Activated CD8-positive, alpha-beta memory T cell treated with anti-CD3 and anti-CD28 coated beads, Interleukin-2, amount 10 ng/mL, durations not matched to agents 7 days and 5 days (primary cell): ENCODE measurements around the gene CDC42SE2. TPM values are rescaled to one million over a fixed set of nuclear protein-coding genes. Genes with fewer than 3 reads are reported as not detected.
"Not testable (repeated sequence)": the region's sequence is repeated elsewhere in the genome, so short reads cannot be mapped to it uniquely, and the experiment has no call there.

Source experiments
- ATAC-seq: fragments of 150-1000 bp; cut with Tn5 transposase; one replicate; pipeline ENCODE4 v1.10.0; 2021; ENCODE audit warnings: moderate library complexity
- CTCF ChIA-PET: fragments of 350-600 bp; sonication (Branson Sonifier 250); formaldehyde crosslinking; loops from one replicate; lab custom pipeline; 2021; ENCODE audit warnings: antibody characterized with exemption; lab: Charles Lee
- DNase-seq: peaks from one replicate; pipeline ENCODE4 v3.0.0-alpha.2; 2020
- H3K27ac Mint-ChIP-seq: one replicate; pipeline ENCODE4 v1.8.0; 2021; ENCODE audit warnings: mild to moderate bottlenecking, mixed read lengths
- H3K27me3 Mint-ChIP-seq: one replicate; pipeline ENCODE4 v1.8.0; 2021; ENCODE audit warnings: mixed read lengths
- H3K36me3 Mint-ChIP-seq: one replicate; pipeline ENCODE4 v1.8.0; 2021; ENCODE audit warnings: mild to moderate bottlenecking, mixed read lengths
- H3K4me1 Mint-ChIP-seq: one replicate; pipeline ENCODE4 v1.8.0; 2021; ENCODE audit warnings: mixed read lengths
- H3K4me3 Mint-ChIP-seq: one replicate; pipeline ENCODE4 v1.8.0; 2021; ENCODE audit warnings: mild to moderate bottlenecking, moderate library complexity, mixed read lengths
- H3K9me3 Mint-ChIP-seq: one replicate; pipeline ENCODE4 v1.8.0; 2022; ENCODE audit warnings: low read depth, mixed read lengths
- total RNA-seq, 2 experiments: library from RNA; stranded (reverse); gene quantifications; one replicate each; pipeline ENCODE4 v1.2.3, GENCODE V29; 2021

Gene CDC42SE2
- total RNA-seq, 2 experiments from 2014 or later: 118 to 149 TPM

DNA sequence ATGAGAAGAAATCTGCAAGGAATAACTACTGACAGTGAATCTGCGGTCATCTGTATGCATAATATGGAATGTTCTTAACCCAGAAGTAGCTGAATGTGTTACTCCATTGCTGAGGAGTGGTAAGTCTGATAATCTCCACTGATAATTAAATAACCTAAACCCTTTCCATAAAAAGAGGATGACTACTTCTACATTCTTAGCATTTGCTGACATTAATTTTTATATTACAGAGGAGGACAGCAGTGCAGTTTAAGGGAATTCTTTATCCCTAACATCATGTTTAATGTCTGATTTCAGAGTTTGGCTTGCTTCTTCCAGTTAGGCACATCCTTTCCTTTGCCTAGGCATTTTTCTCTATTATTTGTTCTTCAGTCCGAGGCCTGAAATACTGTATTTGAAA, 52.2 kb downstream of the CDC42SE2 start:
- peaks cover 51% of the 10 kb centered on the region for H3K36me3 Mint-ChIP-seq

GRCh38 chr5:131316822-131317221, 53.0 kb downstream of the CDC42SE2 start:
- Mint-ChIP-seq H3K4me1 (peaks cover 69% of the 10 kb centered on the region), H3K9me3 (no peaks in the 10 kb centered on the region), H3K4me3 (no peak overlapping the region), H3K36me3 (peaks cover 55% of the 10 kb centered on the region), H3K27me3 (no peaks in the 10 kb centered on the region), H3K27ac (no peak overlapping the region)
- DNase-seq (no peak), ATAC-seq (no peak)
- CTCF ChIA-PET: no interaction called here

More for the DNA sequence above, 52.2 kb downstream of the CDC42SE2 start:
- no peak for DNase-seq
- ATAC-seq: no peak
- H3K4me1 Mint-ChIP-seq: peaks cover 68% of the 10 kb centered on the region
- H3K9me3 Mint-ChIP-seq: no peaks in the 10 kb centered on the region
- H3K27ac Mint-ChIP-seq: no peak overlapping the region
- CTCF ChIA-PET: no interaction called here
- no peak overlapping the region for H3K4me3 Mint-ChIP-seq
- no peaks in the 10 kb centered on the region for H3K27me3 Mint-ChIP-seq

GRCh38 chr5:131318455-131318854, 54.6 kb downstream of the CDC42SE2 start:
- peaks cover 64% of the 10 kb centered on the region for H3K36me3 Mint-ChIP-seq
- no peaks in the 10 kb centered on the region for H3K27me3 Mint-ChIP-seq
- no peaks in the 10 kb centered on the region for H3K9me3 Mint-ChIP-seq
- H3K27ac Mint-ChIP-seq: peak overlapping the region; percentile 36
- DNase-seq (no peak), ATAC-seq (no peak)
- H3K4me1 Mint-ChIP-seq: peaks cover 66% of the 10 kb centered on the region
- CTCF ChIA-PET: no interaction called here
- no peak overlapping the region for H3K4me3 Mint-ChIP-seq

GRCh38 chr5:131321066-131321465, 57.2 kb downstream of the CDC42SE2 start:
- no peak overlapping the region for H3K4me3 Mint-ChIP-seq
- peaks cover 65% of the 10 kb centered on the region for H3K36me3 Mint-ChIP-seq
- CTCF ChIA-PET: interaction anchor here (1.1 to 1.6 kb wide), 2 partner anchors 49 to 61 kb away, joined by 3 to 7 read pairs; no protein-coding TSS in a partner anchor
- DNase-seq (no peak), ATAC-seq (peak; percentile 62)
- H3K27ac Mint-ChIP-seq: peak overlapping the region; percentile 71
- no peaks in the 10 kb centered on the region for H3K27me3 Mint-ChIP-seq
- H3K9me3 Mint-ChIP-seq: no peaks in the 10 kb centered on the region
- H3K4me1 Mint-ChIP-seq: peaks cover 67% of the 10 kb centered on the region

DNA sequence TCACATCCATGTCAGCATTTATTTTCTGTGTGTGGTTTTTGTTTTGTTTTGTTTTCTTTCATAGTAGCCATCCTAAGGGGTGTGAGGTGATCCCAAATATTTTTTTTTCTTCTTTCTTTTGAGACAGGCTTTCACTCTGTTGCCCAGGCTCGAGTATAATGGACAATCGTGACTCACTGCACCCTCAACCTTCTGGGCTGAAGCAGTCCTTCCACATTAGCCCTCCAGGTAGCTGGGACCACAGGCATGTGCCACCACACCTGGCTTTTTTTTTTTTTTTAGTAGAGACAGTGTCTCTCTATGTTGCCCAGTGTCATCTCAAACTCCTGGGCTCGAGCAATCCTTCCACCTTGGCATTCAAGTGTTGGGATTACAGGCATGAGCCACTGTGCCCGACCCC, 59.1 kb downstream of the CDC42SE2 start:
- peaks cover 58% of the 10 kb centered on the region for H3K36me3 Mint-ChIP-seq
- CTCF ChIA-PET: interaction anchor here (0.7 kb wide), 1 partner anchor 59 kb away, joined by 4 read pairs; the partner anchor contains the start of gene CDC42SE2

GRCh38 chr5:131323378-131323777, 59.5 kb downstream of the CDC42SE2 start:
- Mint-ChIP-seq H3K9me3 (no peaks in the 10 kb centered on the region), H3K27ac (peak overlapping the region; percentile 7), H3K36me3 (peaks cover 58% of the 10 kb centered on the region), H3K4me1 (peaks cover 72% of the 10 kb centered on the region), H3K27me3 (no peaks in the 10 kb centered on the region), H3K4me3 (no peak overlapping the region)
- DNase-seq: no peak
- no peak for ATAC-seq
- CTCF ChIA-PET: interaction anchor here (0.7 to 0.8 kb wide), 2 partner anchors 33 to 59 kb away, joined by 3 to 4 read pairs; partner anchors contain the start of gene CDC42SE2

More for the DNA sequence above, 59.1 kb downstream of the CDC42SE2 start:
- Mint-ChIP-seq H3K4me3 (peak overlapping the region; percentile 49), H3K27me3 (no peaks in the 10 kb centered on the region), H3K27ac (peak overlapping the region; percentile 77), H3K4me1 (peaks cover 69% of the 10 kb centered on the region), H3K9me3 (no peaks in the 10 kb centered on the region)
- ATAC-seq: peak; percentile 21
- DNase-seq: no peak

DNA sequence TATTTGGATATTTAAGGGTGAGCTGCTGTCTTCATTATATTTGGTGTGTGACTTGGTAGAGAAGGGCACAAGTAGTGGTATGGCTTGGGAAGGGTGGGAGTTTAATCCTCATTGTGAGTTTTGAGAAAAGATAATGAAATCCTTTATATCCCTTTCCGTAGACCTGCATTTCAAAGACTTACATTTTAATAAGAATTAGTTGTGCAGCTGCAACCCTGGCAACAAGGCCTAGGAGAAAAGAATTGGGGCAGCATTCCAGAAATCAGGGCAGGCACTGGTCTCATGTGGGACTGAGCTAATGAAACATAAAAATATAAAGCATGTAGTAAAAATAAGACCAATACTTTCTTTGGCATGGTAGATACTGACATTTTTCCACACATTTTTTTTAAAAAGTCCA, 60.5 kb downstream of the CDC42SE2 start:
- CTCF ChIA-PET: interaction anchor here (0.8 kb wide), 1 partner anchor 32 kb away, joined by 3 read pairs; no protein-coding TSS in a partner anchor
- H3K27ac Mint-ChIP-seq: peak overlapping the region; percentile 38
- H3K4me3 Mint-ChIP-seq: no peak overlapping the region

GRCh38 chr5:131328536-131329285, 64.9 kb downstream of the CDC42SE2 start:
- Mint-ChIP-seq H3K36me3 (peaks cover 57% of the 10 kb centered on the region), H3K4me1 (peaks cover 55% of the 10 kb centered on the region), H3K27me3 (no peaks in the 10 kb centered on the region), H3K9me3 (no peaks in the 10 kb centered on the region), H3K4me3 (no peak overlapping the region), H3K27ac (peak overlapping the region; percentile 4)
- CTCF ChIA-PET: interaction anchor here (0.7 kb wide), 1 partner anchor 43 kb away, joined by 3 read pairs; no protein-coding TSS in a partner anchor
- ATAC-seq (peak; percentile 52), DNase-seq (no peak)

More for the DNA sequence above, 60.5 kb downstream of the CDC42SE2 start:
- Mint-ChIP-seq H3K27me3 (no peaks in the 10 kb centered on the region), H3K36me3 (peaks cover 57% of the 10 kb centered on the region), H3K9me3 (no peaks in the 10 kb centered on the region), H3K4me1 (peaks cover 75% of the 10 kb centered on the region)
- DNase-seq (no peak), ATAC-seq (no peak)

DNA sequence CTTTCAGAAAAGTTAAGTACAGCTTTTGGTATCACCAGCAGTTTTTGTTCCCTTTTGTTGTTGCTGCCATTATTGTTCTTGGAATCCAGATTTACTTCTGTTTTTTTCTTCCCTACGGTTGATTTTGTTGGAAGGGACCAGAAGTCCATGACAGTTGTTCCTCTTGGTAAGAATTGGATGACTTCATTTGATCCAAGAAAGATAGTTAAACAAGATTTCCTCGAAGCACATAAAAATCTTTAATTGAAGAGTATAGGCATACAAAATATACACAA, 65.4 kb downstream of the CDC42SE2 start:
- H3K27ac Mint-ChIP-seq: peak overlapping the region; percentile 3
- ATAC-seq (no peak), DNase-seq (no peak)
- H3K9me3 Mint-ChIP-seq: no peaks in the 10 kb centered on the region
- H3K4me1 Mint-ChIP-seq: peaks cover 56% of the 10 kb centered on the region
- no peak overlapping the region for H3K4me3 Mint-ChIP-seq
- peaks cover 60% of the 10 kb centered on the region for H3K36me3 Mint-ChIP-seq
- CTCF ChIA-PET: interaction anchor here (0.7 kb wide), 1 partner anchor 44 kb away, joined by 3 read pairs; no protein-coding TSS in a partner anchor
- H3K27me3 Mint-ChIP-seq: no peaks in the 10 kb centered on the region

DNA sequence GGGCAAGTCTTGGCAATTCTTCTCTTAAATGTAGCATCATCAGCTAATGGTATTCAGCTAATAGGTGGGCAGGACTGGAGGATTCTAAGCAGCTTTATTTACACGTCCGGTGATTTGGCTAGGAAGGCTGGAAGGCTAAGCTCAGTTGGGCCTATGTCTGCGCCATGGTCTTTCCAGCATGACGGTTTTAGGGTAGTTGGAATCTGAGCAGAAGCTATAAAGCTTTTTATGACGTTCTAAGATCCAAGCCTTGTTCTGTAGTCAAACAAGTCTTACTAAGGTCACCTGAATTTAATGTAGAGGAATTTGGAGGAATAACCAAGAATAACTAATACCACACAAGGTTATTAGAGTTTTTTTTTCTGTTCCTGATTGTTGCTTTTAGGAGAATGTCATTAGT, 66.2 kb downstream of the CDC42SE2 start:
- ATAC-seq (no peak), DNase-seq (no peak)
- Mint-ChIP-seq H3K9me3 (no peaks in the 10 kb centered on the region), H3K27ac (peak overlapping the region; percentile 16), H3K27me3 (no peaks in the 10 kb centered on the region), H3K36me3 (peaks cover 63% of the 10 kb centered on the region), H3K4me1 (peaks cover 57% of the 10 kb centered on the region), H3K4me3 (no peak overlapping the region)
- CTCF ChIA-PET: interaction anchor here (1.0 kb wide), 1 partner anchor 27 kb away, joined by 3 read pairs; no protein-coding TSS in a partner anchor

- Mint-ChIP-seq H3K4me1 (peaks cover 65% of the 10 kb centered on the region), H3K36me3 (peaks cover 77% of the 10 kb centered on the region), H3K27ac (peak overlapping the region; percentile 5)
- not testable (repeated sequence) for ATAC-seq, H3K27me3 Mint-ChIP-seq, H3K9me3 Mint-ChIP-seq, H3K4me3 Mint-ChIP-seq, DNase-seq
- CTCF ChIA-PET: interaction anchor here (1.3 to 1.5 kb wide), 2 partner anchors 46 to 55 kb away, joined by 3 to 4 read pairs; no protein-coding TSS in a partner anchor
Observed at GRCh38 chr5:131335756-131336155, 71.9 kb downstream of the CDC42SE2 start.

- H3K9me3 Mint-ChIP-seq: peaks cover 13% of the 10 kb centered on the region
- CTCF ChIA-PET: interaction anchor here (1.3 to 1.5 kb wide), 2 partner anchors 45 to 56 kb away, joined by 3 to 4 read pairs; no protein-coding TSS in a partner anchor
- ATAC-seq, DNase-seq, H3K27me3 Mint-ChIP-seq: not testable (repeated sequence)
- peaks cover 70% of the 10 kb centered on the region for H3K4me1 Mint-ChIP-seq
- peak overlapping the region; percentile 76 for H3K27ac Mint-ChIP-seq
- peaks cover 87% of the 10 kb centered on the region for H3K36me3 Mint-ChIP-seq
- peak overlapping the region; percentile 64 for H3K4me3 Mint-ChIP-seq
Observed at GRCh38 chr5:131336801-131337200, 72.9 kb downstream of the CDC42SE2 start.

- DNase-seq: not testable (repeated sequence)
Observed at GRCh38 chr5:131337240-131338050, 73.6 kb downstream of the CDC42SE2 start.

More at GRCh38 chr5:131337240-131338050, 73.6 kb downstream of the CDC42SE2 start:
- peaks cover 87% of the 10 kb centered on the region for H3K36me3 Mint-ChIP-seq
- peak overlapping the region; percentile 76 for H3K27ac Mint-ChIP-seq
- ATAC-seq, CTCF ChIA-PET, H3K27me3 Mint-ChIP-seq: not testable (repeated sequence)
- H3K4me3 Mint-ChIP-seq: peak overlapping the region; percentile 64
- H3K9me3 Mint-ChIP-seq: peaks cover 13% of the 10 kb centered on the region
- H3K4me1 Mint-ChIP-seq: peaks cover 70% of the 10 kb centered on the region
